GM13977 (cell line): ENCODE measurements around the gene CDHR4.
"Not testable (repeated sequence)": the region's sequence is repeated elsewhere in the genome, so short reads cannot be mapped to it uniquely, and the experiment has no call there.

Experiments
- DNase-seq: peaks from one replicate; pipeline ENCODE4 v3.0.0; 2012; ENCODE audit warnings: low spot score
- in situ Hi-C: fragments of 300-500 bp; cut with MboI; formaldehyde crosslinking; loops from one replicate; pipeline ENCODE4 v1.12.0; 2022; ENCODE audit warnings: low sequenced_read_pairs, low pct_unique_long_range_greater_than_20kb, mixed read lengths, inconsistent platforms; ENCODE audit not compliant: unreplicated experiment
- TF ChIP-seq, protein P1 (sequence below): IDR thresholded peaks from 2 replicates; pipeline ENCODE4 v1.5.1; 2012; ENCODE audit warnings: mild to moderate bottlenecking, control low read depth; ENCODE audit not compliant: insufficient read depth; ENCODE audit errors: extremely low read depth, missing control alignments

Gene CDHR4

DNA sequence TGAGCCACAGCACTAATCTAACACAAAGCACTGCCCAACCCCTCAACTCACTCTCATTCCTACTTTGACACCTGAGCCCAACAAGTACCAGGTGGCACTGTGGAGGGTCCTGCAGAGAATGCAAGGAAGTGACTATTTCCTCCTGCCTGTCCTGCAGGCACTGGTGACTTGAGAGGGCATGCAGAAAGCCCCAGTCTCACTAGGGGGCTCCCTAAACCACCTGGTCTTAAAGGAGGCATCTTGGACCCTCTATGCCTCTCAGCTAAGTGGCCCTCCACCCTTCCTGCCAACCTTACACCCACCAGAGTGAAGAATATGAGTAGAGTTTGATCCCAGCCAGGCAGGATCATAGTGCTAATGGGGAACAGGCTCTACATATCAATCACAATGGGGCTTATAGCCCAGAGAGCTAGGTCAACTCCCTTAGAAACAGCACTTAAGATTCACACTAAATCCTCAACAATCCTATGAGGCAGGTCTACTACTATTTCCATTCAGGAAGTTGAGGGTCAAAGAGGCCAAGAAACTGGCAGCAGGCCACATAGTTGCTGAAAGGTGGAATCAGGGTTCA, 41.5 kb upstream of the CDHR4 start:
- TF ChIP-seq, protein P1, sequence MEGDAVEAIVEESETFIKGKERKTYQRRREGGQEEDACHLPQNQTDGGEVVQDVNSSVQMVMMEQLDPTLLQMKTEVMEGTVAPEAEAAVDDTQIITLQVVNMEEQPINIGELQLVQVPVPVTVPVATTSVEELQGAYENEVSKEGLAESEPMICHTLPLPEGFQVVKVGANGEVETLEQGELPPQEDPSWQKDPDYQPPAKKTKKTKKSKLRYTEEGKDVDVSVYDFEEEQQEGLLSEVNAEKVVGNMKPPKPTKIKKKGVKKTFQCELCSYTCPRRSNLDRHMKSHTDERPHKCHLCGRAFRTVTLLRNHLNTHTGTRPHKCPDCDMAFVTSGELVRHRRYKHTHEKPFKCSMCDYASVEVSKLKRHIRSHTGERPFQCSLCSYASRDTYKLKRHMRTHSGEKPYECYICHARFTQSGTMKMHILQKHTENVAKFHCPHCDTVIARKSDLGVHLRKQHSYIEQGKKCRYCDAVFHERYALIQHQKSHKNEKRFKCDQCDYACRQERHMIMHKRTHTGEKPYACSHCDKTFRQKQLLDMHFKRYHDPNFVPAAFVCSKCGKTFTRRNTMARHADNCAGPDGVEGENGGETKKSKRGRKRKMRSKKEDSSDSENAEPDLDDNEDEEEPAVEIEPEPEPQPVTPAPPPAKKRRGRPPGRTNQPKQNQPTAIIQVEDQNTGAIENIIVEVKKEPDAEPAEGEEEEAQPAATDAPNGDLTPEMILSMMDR, result peak; percentile 56
- DNase-seq, result no peak
- in situ Hi-C loops, result no loop called here

DNA sequence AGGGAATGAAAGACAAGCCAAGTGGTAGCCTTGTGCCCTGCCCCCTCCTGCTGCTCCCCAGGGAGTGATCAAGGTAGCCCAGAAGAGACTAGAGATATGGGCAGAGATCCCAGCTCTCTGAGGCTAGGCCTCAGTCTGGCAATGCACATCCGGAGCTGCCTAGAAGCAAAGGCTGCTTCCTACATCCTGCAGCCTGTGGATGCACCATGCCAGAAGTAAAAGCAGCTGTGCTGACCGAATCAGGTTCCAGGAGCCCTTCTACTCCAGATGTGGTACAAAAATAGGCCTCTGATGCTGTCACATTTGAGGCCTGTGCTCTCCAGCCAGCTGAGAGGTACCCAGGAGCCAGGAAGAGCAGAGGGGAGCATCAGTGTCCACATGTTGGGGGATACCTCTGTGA, 40.7 kb upstream of the CDHR4 start:
- in situ Hi-C loops, result no loop called here
- DNase-seq, result no peak
- TF ChIP-seq, protein P1, result no peak

DNA sequence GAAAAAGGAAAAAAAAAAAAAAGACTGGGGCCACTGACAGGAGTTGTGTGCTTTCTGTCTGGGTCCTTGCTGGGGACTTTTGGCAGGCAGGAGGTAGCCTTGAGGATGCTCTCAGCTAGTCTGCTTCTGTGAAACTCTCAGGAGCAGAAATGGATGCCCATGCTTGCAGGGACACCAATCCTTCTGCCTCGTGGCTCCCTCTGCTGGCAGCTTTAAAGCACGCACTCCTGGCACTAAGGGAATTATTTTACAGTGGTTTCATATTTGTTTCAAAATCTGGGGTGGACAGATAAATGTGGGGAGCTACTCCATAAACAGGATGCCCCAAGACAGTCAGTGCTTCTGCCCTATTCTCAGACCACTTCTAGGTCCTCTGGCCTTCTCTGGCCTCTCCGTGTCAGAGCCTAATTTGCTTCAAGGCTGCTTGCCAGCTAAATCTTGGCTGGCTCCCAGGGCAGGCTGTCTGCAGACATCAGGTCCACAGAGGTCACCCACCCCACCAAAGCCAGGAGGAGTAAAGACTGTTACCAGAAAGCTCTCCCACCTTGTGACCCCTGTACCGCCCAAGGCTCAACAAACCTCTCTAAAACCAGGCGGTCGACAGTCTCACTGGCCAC, 39.6 kb upstream of the CDHR4 start:
- in situ Hi-C loops, result no loop called here
- TF ChIP-seq, protein P1, result peak; percentile 94
- DNase-seq, result peak; percentile 76

DNA sequence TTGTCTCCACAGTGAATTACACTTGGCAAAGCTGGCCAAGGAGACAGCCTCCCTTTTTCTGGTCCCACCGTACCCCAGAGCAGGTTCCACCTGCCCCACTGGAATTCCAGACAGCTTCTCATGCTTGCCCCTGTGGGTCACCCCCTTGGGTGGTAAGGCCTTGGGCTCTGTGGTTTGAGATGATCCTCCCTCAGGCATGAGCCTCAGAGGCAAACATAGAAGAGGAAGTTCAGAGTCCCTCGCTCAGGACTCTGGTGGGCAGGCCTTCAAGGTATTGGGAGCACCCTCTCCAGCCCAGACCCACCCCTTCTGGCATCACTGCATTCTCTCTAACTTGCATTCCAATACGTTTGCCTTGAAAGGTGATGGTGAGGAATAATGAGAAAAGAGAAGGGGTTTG, 31.7 kb upstream of the CDHR4 start:
- in situ Hi-C loops, result no loop called here
- no peak for DNase-seq
- TF ChIP-seq, protein P1, result no peak

DNA sequence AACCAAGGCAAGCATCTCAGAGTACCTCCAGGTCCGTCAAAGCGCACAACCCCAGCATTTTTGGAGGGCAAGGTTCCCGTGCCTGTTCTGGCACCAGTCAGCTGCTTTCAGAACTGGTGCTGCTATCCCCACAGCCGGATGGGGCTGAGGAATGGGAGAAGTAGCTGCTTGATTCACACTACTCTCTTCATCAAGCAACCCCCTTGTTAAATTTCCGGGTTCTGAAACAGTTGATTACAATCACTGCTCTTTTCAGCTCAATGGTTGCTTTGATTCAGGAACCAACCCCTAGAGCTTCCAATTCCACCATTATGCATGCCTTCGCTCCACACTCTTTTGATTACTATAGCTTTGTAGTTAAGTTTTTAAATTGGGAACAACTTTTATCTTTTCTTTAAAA, 26.3 kb upstream of the CDHR4 start:
- DNase-seq, result no peak
- TF ChIP-seq, protein P1, result no peak
- in situ Hi-C loops, result no loop called here

DNA sequence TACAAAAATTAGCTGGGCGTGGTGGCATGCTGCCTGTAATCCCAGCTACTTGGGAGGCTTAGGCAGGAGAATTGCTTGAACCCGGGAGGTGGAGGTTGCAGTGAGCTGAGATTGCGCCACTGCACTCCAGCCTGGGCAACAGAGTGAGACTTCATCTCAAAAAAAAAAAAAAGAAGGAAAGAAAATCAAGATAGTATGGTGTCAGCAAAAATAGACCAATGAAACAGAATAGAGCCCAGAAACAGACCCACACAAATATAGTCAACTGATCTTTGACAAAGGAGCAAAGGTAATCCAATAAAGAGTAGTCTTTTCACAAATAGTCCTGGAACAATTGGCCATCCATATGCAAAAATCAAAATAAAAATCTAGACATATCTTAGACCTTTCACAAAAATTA, 23.5 kb upstream of the CDHR4 start:
- in situ Hi-C loops, DNase-seq: not testable (repeated sequence)

DNA sequence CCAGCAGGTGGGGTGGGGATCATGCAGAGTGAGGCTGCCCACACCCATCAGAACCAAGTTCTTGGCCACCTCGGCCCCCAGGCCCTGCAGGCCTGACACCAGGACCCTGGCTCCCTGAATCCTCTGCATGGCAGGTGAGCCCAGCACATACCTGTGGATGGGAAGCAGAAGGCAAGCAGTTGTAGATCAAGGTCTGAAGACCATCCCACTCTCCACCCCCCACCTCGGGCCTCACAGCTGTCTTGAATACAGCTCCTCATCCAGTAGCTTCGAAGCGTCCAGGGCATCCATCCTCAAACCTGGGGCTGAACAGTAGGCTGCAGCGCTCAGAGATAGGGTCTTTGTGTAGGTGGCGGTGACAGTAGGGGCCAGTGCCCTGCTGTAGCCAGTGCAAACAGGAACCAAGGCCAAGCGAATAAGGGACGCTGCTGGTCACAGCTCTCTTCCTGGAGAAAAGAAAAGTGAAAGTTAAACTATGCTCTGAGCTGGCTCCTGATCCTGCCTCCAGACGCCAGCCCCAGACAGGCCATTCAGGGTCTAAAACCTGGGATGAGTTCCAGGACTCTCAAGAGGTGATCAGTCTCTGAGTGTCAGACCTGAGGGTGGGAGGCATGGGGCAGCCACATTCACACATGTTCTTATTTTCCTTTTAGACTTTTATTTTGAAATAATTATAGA, 14.0 kb upstream of the CDHR4 start, which contains the start of gene UBA7:
TSS of gene UBA7 (minus strand) at position 457 of the 678 bp plus-strand sequence. CDS start at position 291, 166 bp downstream.
- in situ Hi-C loops, result no loop called here
- peak; percentile 76 for DNase-seq
- TF ChIP-seq, protein P1, result no peak
